Stimulated activated CD4-positive, alpha-beta T cell treated with anti-CD3 and anti-CD28 coated beads, Interleukin-12 subunit alpha, Interleukin-12 subunit beta, amount 100 ng/mL, for 4 hours (primary cell): ENCODE results near the gene ETFDH.
A peak's percentile ranks its signal among the peaks of the same experiment; 100 is the strongest.
"Not testable (repeated sequence)": the region's sequence is repeated elsewhere in the genome, so short reads cannot be mapped to it uniquely, and the experiment has no call there.

ENCODE experiments used
- DNase-seq: peaks from one replicate; pipeline ENCODE4 v3.0.0-alpha.2; 2020

Gene ETFDH

DNA sequence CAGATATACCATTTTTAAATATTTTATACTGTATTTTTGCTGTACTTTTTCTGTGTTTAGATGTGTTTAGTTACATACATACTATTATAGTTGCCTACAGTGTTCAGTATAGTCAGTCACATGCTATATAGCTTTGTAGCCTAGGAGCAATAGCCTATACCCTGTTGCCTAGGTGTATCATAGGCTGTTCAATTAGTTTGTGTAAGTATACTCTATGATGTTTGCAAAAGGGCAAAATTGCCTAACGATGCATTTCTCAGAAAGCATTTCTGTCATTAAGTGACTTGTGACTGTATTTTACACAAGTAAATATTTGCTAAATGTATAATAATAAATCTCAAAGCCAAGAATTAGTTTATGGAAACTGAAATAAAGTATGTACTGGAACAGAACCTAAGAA is 9.5 kb downstream of the ETFDH start:
- DNase-seq: no peak

DNA sequence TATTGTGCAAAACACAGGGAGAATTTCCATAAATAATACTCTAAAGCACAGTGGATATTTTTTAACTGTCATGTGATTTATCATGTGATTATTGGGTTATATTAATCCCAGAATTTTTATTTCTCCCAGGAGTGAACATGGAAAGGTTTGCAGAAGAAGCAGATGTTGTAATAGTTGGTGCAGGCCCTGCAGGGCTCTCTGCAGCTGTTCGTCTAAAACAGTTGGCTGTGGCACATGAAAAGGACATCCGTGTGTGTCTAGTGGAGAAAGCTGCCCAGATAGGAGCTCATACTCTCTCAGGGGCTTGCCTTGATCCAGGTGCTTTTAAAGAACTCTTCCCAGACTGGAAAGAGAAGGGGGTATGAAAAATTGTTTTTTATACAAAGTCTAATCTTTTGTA is 10.0 kb downstream of the ETFDH start:
- no peak for DNase-seq

DNA sequence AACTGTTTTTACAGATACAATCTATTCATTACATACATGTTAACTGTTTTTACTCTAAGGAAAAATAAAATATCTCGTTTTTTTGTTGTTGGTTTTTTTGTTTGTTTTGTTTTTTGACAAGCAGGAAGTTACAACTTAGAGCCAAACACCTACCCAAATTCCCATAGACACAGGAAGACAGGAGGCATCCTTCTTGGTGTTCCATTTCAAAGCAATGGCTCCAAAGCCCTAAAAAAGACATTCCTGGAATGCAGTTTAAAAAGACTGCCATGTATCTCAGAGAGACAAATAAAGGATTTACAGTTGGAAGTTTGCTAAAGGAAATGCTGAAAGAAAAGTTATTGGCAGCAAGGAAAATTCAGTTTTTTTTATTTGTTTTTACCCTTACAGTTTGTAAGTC is 16.7 kb downstream of the ETFDH start:
- DNase-seq: no peak

DNA sequence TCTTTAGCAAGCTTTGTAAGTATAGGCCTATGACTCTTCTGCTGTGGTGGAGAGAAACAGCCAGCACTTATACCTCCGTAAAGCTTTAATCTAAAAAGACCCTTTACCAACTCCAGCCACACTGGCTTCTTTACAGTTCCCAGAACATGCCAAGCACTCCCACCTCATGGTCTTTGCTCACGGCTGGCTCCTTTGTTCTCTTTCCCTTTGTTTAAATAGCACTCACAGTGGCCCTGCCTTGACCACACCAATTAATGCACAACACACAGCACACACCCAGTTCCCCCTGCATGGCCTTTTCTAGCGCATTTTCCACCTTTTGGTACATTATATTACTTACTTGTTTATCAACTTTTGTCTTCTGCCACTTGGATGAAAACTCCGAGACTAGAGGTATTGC is 32.2 kb downstream of the ETFDH start:
- no peak for DNase-seq

DNA sequence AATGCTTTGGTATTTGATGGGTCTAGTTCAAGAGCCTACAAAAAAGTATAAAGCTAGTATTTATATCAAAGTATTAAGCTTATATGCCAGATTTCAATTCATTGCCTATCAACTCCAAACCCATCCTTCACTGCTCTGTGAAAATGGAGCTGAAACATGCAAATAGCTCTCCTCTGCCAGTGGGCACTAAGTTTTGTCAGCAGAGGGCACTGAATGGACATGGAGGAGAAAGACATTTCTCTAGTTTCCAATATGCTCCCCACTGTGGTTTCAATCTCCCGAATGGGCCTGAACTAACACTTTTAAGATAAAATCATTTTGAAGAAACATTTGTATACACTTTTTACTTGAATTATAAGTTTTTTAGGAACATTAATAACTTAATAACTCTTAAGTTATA is 38.7 kb downstream of the ETFDH start:
- DNase-seq: no peak

DNA sequence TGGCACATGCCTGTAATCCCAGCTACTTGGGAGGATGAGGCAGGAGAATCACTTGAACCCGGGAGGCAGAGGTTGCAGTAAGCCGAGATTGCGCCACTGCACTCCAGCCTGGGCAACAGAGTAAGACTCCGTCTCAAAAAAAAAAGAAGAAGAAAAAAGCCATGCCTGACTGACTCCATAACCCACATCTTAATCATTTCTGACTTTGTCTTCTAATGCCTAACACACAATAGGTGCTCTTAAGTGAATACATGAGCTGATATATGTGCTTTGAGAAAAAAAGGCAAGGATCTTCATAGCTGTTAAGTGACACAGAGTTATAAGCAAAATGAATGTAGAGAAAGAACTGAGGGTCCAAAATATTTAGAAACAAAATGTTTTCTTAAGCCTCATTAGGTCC is 40.5 kb downstream of the ETFDH start:
- not testable (repeated sequence) for DNase-seq

DNA sequence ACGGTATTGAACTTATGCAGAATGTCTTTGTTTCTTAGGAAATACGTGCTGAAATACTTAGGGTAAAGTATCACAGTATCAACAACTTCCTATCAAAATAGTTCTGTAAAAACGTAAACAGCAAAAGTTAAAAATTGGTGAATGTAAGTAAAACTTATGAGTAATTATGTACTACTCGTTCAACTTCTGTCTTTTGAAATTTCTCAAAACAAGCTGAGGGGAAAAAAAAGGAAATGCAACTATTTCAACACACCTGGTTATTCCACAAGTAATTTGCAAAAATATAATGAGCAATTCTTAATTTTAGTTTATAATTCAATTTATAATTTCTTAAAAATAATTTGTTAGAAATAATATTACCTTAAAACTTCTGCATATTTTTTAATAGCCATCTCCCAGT is 42.8 kb downstream of the ETFDH start:
- DNase-seq: no peak

DNA sequence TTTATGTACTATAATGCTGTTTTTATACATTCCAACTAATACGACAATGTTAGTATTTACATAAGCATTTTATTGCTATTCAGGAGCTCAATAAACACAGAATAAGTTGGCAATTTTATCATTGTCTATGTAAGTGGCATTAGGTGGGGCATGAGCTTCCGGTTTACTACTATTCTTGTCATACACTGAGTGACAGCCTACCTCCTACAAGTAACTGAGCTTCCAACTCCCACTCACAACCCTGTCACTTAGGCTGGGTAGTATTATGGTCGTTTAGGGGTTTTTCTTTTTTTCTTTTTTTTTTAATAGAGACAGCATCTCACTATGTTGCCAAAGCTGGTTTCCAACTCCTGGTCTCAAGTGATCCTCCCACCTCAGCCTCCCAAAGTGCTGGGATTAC is 43.7 kb downstream of the ETFDH start:
- DNase-seq: no peak

DNA sequence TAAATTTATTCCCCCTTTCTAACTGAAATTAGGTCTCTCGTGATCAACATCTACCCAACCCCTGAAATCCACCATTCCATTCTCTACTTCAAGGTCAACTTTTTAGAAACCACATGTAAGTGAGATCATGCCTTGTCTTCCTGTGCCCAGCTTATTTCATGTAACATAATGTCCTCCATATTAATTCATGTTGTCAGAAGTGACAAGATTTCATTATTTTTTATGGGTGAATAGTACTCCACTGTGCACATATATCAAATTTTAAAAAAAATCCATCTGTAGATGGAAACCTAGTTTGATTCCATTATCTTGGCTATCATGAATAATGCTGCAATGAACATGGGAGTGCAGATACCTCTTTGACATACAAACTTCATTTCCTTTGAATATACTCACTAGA is 49.6 kb downstream of the ETFDH start:
- DNase-seq: no peak

DNA sequence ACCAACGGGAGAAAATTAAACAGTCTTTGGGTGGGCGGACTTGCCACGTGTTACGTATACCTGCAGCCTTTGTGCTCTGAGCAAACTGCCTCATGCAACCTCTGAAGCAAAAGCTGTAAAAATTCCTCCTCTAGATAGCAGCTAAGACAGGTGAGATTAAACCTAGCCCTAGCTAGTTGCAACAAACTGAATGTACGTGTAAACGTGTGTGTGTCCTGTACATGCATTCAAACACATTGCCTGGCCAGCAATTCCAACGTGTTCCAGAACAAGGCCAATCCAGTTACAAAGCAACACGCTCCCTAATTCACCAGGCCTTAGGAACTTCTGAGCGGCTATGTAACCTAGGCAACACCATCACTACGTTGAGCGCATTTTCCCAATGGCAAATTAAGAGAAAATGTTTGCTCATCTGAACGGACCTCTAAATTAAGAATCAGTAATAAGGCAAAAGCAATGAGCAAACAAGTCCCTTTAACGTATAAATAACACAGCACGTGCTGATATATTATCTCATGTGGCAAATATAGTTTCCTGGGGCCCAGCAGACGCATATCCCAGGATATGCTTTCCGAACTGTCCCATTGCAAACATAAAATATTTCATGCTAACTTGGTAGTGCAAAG is 50.3 kb downstream of the ETFDH start:
- DNase-seq: peak; percentile 3

DNA sequence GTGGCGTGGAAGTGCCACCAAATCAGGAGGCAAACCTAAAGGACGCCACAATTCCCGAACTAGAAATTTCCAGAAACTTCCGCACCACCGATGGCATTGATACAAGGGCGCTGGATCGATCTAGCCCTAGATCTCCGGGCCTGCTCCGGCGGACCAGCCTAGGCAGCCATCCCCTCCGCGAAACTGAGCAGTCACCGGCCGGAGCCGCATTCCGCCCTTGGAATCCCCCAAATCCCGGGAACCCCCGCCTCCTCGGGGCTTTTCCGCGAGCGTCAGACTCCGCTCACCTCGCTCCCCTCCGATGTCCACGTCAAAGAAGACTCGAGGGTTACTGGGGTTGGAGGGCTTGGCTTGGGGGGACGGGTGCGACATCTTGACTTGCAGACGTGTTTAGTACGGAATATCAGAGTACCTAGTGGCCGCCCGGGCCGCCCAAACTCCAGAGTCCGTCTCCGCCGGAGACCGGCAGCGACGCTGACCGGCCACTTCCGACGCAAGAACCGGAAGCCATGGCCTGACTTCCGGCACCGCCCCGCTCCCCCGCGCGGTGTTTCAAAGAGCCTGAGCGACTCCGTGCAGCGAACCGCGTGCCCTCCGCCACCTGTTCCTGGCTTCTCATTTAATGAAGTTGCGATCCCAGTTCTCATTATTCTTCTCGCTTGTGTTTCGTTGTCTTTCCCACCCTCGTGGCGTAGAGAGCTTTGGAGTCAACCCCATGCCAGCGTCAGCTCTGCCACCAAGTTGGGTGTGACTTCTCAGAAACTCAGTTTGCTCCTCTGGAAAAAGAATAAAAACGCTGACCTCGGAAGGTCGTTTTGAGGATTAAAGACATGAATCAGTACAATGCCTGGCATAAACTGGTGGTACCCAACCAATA is 51.1 kb downstream of the ETFDH start, which contains the start of gene PPID:
TSS of gene PPID (minus strand) at position 480 of the 877 bp plus-strand sequence. CDS start at position 372, 108 bp downstream.
- peak; percentile 77 for DNase-seq

DNA sequence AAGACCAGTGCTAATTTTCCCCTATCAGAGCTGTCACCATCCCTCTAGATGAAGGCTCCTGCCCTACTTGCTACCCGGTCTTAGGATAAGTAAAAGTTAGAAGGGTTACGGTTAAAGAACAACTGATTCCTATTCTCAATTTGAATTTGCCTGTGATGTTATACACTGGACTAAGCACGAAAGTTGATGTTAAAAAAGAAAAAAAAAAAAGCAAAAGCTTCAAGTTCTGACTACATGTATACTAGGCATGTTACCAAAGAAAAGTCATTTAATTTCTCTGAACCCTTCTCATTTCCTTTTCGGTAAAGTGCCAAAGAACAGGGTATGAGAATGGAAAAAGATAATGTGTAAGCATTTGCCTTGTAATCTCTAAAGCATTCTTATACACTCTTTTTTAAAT is 52.5 kb downstream of the ETFDH start:
- no peak for DNase-seq

DNA sequence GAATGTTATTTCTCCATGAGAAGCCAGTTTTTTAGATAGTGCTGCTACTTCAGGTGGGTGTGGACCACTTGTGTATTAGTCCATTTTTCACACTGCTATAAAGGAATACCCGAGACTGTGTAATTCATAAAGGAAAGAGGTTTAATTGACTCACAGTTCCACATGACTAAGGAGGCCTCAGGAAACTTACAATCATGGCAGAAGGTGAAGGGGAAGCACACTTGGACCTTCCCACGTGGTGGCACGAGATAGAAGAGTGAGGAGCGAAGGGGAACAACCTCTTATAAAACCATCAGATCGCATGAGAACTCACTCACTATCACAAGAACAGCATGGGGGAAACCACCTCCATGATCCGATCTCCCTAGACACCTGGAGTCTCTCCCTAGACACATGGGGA is 54.5 kb downstream of the ETFDH start:
- DNase-seq: no peak

DNA sequence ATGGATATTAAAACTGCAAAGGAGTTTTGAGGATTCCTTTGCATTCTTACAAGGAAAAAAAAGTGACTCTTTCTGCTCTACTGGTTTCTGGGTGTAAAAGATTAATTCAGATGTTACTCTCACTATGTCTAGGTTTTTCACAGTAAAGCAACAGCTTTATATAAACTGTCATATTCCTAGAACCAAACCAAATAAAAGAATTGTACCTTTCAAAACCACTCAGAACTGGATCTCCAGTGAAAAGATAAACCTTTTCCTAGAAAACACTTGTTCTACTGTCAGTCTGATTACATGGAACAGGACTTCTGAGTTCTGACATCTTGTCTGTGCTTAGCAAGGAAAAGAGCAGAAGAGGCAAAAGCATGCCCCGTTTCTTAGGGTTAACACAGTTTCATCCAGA is 56.1 kb downstream of the ETFDH start:
- DNase-seq: no peak

DNA sequence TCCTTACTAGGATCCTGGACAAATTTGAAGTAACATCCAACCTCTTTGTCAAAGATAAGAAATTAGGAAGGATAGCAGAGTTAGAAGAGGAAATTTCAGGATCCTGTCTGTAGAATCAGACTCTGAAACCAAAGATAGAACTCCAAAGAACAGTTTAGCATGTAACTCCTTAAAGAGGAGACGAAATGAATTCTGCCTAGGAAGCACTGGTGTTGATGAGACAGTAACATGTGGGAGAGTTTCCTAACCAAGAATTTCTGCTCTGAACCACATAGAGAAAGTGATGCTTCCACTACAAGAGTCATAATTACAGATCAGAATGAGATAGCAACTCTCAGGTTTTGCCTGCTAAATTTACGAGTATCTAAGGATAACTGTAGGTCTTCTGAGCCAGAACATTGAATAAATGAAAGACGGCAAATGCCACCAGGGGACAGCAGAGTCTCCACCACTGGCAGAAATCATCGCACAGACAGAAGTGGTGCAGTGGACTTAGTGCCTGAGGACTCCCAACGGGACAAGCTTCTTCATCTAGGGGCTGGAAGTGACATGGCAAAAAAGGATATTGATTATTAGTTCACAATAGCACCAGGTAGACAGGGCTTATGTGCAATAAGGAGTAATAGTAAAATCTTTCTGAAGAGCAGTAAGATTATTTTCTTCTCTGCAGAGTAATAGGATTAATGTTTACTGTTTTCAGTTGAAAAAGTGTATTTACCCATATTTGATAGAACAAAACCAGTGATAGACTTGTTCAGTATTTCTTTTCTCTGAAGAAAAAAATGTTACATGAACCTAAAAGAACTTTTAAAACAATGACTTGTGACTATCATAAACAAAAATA is 57.8 kb downstream of the ETFDH start:
- DNase-seq: peak; percentile 25

DNA sequence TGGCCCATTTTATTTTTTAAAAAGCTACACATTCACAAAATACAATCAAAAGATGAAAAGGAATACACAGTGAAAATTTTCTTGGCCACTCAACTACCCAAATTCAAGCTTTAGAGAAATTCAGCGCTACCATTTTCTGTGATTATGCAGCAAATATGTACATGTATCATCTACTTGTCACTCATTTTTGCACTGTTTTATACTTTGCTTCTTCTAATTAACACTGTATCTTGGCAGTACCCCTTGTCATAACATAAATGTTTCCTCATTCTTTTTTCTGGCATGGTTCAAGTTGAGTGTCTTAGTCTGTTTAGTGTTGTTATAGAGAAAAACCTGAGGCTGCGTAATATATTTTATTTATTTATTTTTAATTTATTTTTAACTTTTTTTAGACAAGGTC is 66.8 kb downstream of the ETFDH start:
- DNase-seq: no peak

DNA sequence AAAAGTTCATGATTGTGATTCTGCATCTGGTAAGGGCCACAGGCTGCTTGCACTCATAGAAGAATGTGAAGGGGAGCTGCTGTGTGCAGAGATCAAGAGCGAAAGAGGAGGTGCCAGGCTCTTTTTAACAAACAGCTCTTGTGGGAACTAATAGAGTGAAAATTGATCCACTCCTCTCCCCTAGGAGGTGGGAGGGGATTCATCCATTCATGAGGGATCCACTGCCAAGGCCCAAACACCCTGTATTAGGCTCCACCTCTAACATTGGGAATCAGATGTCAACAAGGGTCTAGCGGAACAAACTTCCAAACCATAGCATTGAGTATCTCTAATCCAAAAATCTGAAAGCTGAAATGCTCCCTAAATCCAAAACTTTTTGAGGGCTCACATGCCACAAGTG is 67.5 kb downstream of the ETFDH start:
- DNase-seq: no peak

DNA sequence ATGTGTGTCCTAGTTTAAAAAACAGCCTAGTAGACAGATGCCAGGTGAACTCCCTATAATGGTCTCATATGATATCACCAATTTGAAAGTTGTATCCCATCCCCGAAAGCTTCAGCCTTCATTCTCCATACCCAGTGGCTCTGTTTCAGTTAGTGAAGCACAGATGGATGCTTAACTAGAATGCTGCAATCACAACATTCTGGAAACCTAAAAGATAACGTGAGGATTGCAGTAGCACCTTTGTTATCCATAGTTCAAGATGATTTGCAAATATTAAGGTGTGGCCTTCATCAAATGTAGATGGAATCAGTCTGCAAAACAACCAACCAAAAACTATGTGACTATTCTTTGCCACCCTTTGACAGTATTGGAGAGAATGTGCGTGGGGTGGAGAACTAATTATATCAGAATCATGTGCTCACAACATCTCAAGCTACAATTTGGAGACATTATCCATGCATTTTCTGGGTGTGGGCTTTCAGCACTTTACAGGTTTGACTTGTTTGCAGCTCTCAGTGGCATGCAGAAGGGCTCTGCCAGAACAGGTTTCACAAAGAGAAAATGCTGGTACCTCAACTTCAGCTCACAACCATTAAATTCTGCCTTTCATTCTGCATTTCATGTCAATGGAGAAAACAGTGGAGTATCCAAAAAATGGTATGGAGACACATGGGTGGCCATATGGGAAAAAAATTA is 69.4 kb downstream of the ETFDH start:
- DNase-seq: no peak

DNA sequence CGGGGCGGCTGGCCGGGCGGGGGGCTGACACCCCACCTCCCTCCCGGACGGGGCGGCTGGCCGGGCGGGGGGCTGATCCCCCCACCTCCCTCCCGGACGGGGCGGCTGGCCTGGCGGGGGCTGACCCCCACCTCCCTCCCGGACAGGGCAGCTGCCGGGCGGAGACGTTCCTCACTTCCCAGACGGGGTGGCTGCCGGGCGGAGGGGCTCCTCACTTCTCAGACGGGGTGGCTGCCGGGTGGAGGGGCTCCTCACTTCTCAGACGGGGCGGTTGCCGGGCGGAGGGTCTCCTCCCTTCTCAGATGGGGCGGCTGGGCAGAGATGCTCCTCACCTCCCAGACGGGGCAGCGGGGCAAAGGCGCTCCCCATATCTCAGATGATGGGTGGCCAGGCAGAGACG is 74.4 kb downstream of the ETFDH start:
- DNase-seq: not testable (repeated sequence)

DNA sequence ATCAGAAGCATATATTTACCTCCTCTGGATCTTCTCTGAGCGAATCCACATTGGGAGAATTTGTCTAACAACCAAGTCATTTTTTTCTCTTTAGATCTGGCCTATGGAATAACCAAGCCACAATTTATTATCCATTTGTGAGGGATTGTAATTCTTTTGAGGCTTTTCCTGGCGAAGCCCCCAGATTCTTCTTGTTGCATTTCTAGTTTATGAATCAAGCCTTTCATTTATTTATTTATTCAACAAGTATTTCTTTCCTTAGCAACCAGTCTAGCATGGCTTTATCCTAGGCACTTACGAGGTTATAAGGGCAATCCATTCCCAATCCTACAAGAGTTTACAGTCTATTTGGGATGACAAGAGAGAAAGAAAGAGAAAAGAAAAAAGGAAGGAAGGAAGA is 78.3 kb downstream of the ETFDH start:
- no peak for DNase-seq

DNA sequence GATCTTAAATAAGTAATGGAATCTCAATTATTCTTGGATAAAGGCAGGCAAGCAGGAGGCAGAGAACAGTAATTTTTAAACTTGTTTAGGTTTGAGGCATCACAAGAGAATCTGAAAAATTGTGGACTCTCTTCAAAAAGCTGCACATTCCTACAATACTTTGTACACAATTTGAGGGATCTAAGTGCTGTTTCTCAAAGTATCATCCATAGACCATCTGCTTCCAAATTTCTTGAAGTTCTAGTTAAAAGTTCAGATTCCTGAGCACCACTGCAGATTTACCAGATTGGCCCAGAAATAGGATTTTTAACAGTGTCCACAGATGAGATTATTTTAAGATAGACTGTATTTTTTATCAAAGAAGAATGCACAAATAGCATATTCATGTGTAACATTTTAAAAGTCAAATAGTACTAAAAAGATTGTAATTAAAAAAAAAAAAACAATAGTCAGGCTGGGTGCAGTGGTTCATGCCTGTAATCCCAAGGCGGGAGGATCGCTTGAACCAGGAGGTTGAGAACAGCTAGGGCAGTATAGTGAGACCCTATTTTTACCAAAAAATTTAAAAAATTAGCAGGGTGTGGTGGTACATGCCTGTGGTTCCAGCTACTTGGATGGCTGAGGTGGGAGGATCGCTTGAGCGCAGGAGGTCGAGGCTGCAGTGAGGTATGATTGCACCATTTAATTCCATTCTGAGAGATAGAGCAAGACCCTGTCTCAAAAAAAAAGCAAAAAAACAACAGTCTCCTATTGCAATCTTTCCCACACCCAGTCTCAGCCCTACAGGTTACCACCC is 82.5 kb downstream of the ETFDH start:
- no peak for DNase-seq

DNA sequence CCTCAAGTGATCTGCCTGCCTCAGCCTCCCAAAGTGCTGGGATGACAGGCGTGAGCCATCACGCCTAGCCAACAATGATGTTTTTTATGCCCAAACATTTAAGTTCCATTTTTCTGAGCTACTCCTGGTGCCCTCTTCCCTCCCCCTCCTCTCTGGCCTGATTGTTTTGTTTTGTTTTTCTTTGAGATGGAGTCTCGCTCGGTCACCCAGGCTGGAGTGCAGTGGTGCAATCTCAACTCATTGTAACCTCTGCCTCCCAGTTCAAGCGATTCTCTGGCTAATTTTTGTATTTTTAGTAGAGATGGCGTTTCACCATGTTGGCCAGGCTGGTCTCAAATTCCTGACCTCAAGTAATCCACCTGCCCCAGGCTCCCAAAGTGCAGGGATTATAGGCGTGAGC is 83.7 kb downstream of the ETFDH start:
- DNase-seq: not testable (repeated sequence)
